Measurements from ENCODE around the gene H6PD.

The H6PD gene

DNA sequence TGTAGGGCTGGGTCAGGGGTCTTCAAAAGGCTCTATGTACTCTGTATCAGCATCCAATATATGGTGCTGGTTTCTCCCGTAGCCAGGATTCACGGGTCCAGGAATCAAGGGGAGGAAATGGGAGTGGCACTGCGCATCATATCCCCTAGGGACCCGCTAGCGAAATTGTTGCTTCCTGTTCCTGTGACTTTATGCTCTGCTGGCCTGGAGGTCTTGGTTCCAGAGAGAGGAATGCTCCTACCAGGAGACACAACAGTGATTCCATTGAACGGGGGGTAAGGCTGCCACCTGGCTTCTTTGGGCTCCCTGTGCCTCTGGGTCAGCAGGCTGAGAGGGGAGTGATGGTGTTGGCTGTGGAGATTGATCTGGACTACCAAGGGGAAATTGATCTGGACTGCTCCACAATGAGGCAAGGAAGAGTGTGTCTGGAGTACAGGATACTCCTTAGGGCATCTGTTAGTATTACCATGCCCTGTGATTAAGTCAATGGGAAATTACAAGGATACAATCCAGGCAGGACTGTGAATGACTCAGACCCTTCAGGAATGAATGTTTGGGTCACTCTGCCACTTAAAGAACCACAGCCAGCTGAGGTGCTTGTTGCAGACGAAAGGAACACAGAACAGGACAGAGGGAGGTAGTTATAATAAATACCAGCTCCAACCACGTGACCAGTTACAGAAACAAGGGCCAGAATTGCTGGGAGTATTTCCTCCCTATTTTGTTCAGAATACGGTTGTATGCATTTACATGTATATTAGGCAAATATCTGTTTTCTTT lies 68.4 kb downstream of the H6PD start:
- DNase-seq: no peak

DNA sequence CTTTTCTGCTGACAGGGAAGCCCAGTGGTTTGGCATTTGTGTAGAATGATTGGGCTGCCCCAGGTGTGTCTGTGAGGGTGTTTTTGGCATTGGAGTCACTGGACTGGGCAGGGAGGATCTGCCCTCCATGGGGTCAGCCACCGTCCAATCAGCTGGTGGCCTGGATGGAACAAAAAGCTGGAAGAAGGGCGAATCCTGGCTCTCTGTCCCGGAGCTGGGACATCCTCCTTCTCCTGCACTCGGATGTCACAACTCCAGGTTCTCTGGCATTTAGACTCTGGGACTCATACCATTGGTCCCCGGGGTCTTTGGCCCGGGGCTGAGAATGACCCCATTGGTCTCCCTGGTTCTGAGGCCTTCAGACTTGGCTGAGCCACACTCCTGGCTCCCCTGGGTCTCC lies 69.3 kb downstream of the H6PD start:
- no peak for DNase-seq

DNA sequence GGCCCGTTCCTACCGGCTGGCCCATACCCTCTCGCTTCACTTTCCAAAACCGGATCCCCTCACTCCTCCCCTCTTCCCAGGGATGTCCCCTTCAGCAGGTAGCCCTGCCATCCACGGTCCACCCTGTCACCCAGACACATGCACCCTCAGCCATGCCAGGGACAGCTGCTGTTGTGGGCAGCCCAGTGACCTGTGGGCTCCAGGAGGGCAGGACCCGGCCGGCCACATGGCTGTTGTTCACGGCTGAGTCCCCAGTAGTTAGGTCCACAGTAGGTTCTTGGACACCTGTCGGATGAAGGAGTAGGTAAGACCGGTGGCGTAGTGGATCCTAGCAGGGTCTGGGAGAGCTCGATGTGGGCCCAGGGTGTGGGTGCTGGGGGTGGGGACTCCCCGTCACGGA lies 70.6 kb downstream of the H6PD start:
- DNase-seq: no peak

DNA sequence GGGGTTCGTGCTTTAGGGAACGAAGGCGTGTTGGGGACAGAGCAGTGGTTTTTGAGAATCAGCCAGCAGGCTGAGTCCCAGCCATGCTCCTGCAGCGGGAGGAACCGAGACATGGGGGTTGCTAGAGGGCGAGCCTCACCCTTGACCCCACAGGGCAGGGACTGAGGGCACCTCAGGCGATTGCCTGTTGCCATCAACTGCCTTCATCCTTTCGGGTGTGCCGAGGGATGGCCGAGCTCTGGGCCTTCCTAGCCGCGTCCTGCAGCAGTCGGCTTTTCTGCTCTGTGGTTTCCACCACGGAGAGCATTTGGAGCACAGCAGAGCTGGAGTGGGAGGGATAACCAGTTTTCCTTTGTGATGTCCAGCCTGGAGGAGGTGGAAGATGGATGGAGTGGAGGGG lies 71.4 kb downstream of the H6PD start:
- DNase-seq: no peak

DNA sequence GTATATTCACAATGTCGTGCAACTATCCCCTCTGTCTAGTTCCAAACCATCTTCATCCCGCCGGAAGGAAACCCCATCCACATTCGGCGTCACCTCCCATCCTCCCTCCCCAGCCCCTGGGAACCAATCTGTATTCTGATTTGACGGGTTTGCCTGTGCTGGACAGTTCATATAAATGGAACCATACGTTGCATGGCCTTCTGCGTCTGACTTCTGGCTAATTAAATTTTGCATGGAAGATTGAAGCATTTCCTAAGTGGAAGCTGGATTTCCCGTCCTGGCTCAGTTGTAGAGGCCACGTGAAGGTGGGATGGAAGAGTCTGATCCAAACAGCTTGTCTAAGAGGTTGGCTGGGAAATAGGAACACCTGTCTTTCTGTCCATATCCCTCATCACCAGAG lies 72.7 kb downstream of the H6PD start:
- no peak for DNase-seq

DNA sequence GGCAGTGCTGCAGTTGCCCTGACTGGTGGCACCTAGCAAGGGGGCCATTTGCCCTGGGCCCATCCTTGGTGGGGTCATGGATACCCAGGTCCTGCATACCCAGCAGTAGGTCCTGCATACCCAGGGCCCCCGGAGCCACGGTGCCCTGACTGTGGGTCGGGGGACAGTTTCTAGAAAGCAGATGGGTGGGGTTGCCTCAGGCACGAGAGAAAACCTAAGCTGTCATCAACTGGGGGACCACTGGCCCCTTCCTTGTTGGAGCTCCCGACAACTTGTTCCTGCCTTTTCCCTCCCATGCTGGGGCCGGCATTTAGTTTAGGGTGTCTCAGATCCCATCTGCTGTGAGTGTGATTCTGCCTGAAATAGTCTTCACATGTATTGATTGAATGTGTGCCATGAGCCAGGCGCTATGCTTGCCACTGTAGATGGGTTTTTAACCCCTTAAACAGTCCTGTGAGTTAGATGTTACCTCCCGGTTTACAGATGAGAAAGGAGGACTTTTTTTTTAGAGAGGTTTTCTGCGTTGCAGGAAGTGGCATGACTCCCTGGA lies 73.7 kb downstream of the H6PD start:
- DNase-seq: no peak

DNA sequence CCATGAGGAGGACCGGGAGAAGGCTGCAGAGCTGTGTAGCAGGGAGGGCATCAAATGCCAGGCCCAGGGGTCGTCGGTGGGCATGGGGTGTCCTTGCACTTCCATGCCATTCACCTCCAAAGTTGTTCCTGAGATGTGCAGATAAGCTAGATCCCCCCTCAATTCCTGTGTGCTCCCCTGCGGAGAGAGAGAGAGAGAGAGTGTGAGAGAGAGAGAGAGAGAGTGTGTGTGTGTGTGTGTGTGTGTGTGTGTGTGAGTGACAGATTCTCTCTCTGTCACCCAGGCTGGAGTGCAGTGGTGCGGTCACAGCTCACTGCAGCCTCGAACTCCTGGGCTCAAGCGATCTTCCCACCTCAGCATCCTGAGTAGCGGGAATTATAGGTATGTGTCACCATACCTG lies 74.5 kb downstream of the H6PD start:
- DNase-seq: no peak

DNA sequence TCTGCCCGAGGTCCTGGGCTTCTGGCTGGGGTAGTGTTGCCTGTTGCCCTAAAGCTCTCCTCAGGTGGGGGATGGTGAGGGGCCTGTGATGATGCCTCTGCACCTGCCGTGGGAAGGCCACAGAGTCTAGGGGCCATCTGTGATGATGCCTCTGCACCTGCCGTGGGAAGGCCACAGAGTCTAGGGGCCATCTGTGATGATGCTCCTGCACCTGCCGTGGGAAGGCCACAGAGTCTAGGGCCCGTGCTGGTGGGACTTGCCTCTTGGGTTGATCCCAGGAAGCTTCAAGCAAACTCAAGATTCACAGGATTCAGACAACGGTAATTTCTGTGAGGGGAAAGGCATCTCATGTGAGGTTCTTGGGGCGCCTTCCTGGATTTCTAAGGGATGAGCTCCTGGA lies 75.4 kb downstream of the H6PD start:
- DNase-seq: no peak

DNA sequence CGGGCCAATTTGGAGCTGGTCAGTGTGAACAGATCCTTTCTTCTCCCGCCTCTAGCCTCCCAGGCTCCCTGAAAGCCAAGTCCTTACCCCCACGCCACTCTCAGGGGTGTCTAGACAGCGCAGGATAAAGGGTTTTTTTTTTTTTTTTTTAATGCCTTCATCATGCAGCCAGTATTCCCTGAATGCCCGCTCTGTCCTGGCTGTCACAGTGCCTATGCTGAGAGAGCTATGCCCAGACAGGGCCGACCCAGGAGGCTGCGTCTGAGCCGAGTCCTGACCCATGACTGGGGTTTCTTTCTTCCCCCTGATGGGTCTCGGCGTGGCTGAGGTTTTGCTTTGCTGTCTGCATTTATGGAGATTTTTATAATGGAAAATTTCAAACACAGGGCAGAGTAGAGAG lies 76.5 kb downstream of the H6PD start:
- no peak for DNase-seq

DNA sequence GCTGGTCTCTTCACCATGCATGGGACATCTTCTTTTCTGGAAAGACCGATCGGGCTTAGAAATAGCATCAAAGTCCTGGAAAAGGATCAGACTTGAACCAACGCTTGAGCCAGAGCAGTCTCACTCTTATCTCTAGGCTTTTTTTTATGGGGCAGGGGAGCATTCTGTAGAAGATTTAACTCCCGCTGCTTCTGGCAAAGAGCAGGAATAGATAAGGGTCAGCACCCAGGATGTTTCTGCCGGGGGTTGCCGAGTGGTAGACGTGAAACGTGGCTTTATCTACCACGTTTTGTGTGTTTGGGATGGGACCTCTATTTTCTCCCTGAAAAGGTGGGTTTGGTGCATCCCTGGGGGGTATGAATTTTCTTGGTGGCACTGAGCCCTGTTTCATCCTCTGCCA lies 76.9 kb downstream of the H6PD start:
- DNase-seq: no peak

DNA sequence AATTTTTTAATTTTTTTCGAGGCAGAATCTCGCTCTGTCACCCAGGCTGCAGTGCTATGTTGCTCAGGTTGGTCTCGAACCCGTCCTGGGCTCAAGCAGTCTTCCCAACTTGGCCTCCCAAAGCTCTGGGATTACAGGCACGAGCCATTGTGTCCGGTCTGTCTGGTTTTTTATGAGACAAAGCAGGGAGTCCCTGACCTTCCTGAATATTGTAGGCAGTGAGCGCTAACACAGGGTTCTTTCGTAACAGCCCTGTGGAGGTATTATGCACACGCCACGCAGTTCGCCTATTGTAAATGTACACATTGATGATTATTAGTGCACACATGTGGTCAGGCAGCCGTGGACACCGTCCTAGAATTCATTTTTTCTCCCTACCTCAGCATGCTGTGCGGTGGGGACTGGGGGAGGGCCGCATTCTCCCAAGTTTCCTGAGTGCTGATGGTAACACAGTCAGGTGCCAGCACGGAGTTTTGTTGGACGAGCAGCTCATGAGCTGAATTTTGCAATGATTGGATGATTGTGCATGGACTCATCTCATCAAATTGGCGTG lies 77.7 kb downstream of the H6PD start:
- no peak for DNase-seq

DNA sequence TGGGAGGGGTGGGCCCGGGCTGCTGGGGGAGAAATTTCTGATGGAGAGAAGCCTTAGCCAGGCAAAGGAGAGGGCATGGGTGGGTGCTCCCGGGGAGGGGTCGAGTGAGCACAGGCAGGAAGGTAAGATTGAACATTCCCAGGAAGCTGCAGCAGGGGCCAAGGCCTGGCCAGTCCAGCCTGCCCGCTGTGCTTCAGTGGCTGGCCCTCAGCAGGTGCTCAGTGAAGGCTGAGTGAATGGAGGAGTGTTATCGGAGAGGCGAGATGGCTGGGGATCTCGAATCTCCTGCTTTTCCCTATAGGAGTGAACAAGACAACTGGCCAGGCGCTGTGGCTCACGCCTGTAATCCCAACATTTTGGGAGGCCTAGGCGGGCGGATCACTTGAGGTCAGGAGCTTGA lies 79.0 kb downstream of the H6PD start:
- no peak for DNase-seq

DNA sequence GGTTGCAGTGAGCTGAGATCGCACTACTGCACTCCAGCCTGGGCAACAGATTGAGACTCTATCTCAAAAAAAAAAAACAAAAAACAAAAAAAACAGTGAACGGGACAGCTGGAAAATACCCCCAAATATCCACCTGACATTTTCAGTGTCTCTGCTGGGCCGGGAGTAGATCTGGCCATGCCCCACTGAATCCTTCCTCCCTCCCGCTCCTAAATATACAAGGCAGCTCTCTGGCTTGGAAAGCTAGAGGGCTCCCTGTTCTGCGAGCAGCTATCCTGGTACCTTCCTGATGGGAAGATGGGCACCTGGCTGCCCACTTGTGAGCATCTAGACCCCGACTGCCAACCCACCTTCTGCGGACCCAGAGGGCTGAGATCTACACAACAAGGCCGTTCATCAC lies 79.5 kb downstream of the H6PD start:
- no peak for DNase-seq

DNA sequence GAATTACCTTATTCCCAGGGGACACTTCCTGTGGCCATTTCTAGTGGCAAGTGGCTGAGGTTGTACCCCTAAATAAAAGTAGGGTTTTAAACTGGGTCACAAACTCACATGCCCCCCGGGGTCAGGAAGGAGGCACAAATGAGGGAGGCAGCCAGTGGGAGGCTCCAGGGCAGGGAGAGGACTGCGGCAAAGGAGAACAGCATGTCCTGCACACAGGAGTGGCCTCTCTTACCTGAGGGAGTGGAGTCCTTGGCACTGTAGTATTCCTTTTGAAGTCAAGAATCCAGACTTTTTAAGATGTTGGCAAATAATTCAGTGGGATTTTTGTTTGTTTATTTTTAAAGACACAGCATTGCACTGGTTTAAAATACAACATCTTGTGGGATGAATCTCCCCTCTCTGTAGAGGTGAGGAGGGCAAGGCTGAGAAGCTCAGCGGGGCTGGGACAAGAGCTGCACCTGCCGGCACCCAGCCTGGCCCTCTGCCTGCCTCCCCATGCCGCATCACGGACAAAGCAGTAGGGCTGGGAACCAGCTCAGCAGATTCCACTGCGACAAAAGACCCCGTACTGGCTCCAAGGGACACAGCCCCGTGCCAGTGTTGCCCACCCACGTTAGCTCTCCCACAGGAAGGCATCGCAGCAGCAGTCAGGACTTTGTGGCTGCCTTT lies 80.3 kb downstream of the H6PD start:
- no peak for DNase-seq

DNA sequence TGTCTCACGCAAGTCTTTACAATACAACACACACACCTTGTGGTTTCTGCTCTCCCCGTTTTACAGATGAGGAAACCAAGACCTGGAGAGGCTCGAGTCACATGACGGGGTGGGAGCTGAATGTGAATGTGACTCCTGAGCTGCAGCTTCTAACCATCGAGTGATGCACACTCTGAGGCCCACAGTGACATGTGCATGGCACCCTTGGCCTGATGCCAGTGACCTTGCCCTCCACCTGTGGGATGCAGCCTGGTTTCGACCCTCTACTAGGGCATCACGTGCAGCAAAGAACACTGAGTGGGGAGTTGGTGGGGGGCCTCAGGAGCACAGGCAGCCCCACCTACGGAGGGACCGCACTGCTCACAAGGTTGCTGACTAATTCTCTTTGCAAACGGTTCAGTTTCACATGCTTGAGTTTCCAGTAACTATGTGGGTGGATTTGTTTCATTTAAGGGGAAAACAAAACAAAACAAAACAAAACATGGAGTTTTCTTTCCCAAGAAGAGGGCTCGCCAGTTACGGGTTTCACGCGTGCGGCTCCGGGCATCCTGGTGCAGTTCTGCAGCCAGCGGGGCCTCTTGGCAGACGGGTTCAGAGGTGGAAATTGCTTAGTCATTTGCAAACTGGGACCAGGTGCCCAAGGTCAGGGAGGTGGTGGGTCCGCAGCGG lies 81.0 kb downstream of the H6PD start:
- DNase-seq: no peak

DNA sequence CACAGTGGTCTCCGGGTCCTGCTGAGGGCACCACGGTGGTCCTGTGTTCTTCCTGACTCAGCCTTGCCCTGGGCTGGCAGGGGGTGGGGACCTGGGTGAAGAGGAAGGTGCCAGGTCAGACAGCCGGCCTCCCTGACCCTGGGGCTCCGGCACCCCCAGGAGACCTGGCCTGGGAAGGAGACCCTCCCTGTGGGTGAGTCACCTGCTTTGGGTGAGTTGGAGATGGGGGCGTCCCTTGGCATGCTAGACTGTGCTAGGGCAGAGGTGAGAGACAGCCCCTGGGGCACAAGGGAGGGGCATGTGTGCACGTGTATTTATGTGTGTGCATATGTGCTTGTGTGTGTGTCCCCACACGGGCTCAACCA lies 81.5 kb downstream of the H6PD start:
- DNase-seq: no peak

DNA sequence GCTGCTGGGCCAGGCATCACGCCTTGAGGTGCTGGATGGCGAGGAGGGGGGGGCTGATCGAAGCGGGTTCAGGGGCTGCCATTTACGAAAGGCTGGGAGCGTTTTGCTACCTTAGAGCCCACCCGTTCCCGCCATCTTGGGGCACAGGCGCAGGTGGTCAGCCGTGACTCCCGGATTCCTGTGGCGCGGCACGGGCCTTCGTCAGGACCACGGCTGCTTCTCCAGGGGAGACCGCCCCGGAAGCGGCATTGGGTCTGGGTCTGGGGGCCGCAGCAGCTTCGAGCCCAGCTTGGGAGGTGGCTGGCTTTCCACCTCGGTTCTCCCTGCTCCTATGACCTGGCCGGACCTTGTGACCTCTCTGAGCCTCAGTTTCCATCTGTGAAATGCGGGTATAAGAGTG lies 81.9 kb downstream of the H6PD start:
- no peak for DNase-seq

DNA sequence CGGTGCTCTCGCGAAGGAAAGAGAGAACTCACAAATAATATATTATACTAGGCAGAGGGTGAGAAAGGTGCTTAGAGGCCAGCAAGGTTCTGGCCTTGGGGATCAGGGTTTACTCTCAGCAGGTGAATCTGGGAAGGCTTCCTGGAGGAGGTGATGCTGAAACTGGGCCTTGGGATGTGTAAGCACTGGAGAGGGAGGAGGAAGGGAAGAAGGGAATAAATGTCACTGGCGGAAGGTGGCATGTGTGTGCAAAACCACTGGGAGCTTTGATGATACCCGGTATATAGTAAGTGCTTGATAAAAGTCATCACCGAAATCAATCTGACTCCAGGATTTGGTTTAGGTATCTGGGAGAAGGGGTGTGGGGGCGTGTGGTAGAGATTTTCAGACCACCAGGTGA lies 82.5 kb downstream of the H6PD start:
- DNase-seq: no peak

DNA sequence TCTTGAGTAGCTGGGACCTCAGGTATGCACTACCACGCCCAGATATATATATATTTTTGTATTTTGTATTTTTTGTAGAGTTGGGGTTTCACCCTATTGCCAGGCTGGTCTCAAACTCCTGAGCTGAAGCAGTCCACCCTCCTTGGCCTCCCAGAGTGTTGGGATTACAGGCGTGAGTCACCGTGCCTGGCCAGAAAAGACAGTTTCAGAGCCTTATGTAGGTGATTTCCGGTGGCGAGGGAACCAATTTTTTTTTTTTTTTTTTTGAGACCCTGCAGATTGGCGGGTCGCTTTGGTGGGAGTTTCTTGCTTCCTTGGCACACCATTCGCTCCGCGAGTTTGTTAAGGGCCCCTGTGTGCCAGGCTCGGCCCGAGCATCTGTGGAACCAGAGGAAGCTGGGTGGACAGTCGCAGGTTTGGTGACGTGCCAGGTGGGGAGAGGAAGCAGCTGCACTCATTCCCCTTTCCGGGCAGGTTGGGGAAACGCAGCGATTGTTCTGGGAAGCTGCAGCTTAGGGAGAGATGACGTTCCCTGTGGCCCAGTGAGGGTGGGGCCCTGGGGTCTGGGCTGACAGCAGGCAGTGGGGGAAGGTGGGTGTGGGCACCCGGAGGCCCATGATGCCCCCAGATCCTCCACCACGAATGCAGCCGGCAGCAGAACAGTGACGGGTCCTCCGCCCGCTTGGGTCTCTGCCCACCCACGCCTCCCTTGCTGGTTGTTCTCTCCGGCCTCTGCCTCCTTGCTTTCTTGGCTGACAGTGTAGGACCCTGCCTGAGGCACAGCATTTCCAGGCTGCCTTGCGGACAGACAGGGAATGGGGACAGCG lies 83.2 kb downstream of the H6PD start:
- no peak for DNase-seq

DNA sequence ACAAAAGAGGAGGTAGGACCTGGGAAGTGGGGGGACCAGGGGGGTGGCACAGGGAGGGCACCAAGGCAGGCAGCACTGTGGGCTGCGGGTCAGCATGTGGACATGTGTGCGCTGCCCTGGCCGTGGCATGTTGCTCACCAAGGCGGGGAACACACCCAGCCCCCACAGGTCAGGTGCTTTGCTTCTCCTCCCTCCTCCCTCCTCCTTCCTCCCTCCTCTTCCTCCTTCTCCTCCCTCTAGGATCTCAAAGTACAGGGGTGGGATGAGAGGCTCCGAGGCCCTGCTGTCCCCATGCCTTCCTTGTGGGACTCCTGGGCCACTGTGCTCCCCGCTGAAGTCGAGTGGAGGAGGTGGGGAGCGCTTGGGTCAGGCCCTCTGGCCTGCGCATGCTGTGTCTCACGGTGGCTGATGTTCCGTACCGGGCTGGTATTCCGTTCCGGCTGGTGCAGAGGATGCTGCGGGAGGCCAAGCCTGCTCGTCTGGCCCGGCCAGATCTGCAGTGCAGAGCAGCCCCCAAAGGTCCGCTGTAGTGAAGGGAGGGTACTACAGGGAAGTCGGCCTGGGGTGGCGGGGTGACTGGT lies 84.7 kb downstream of the H6PD start:
- no peak for DNase-seq

DNA sequence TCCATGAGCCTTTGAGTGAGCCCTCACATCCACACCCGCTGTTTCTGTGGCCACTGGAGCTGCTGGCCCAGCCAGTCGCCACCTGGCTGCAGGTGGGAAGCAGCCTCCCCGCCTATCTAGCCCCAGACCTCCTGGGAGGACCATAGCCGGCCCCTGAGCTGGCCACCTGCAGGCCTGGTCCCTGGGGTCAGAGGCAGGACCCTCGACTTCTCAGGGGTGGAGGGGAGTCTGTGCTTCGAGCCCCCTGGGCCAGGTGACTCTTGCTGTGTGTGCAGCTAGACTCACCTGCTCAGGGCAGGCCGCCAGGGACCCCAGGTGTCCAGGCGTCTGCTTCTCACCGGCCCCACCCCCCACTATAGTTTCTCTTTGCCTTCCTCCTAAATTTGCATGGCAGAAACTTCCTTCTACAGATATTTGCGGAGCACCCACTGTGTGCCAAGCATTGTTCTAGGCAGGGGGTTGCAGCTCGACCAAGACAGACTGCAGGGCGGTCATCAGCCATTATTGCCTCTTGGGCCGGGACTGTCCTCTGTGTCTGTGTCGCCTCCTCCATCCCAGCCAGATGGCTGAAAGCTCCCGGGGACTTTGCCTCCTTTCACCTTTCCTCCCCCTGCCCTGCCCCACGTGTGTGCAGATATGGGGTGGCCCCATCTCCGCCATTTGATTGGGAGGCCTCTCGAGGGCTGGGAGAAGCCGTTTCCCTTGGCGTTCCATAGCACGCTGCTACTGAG lies 85.4 kb downstream of the H6PD start:
- DNase-seq: no peak
